H9 (cell line): ENCODE data around the gene NPDC1. TPM values are rescaled to one million over a fixed set of nuclear protein-coding genes. Genes with fewer than 3 reads are reported as not detected.

Experiments
- DNase-seq: peaks from one replicate; pipeline ENCODE4 v3.0.0-alpha.2; 2017
- H2AFZ ChIP-seq: one replicate; pipeline ENCODE4 v1.6.1; 2013; ENCODE audit warnings: mild to moderate bottlenecking, low read length, control low read depth, moderate library complexity
- H2AK5ac ChIP-seq: 2 replicates; pipeline ENCODE4 v1.6.1; 2013; ENCODE audit warnings: low read length, control low read depth, mixed read lengths; ENCODE audit not compliant: insufficient read length
- H2BK120ac ChIP-seq: one replicate; pipeline ENCODE4 v1.6.1; 2013; ENCODE audit warnings: low read depth, mild to moderate bottlenecking, low read length, control low read depth, inconsistent platforms; ENCODE audit not compliant: poor library complexity, severe bottlenecking
- H2BK12ac ChIP-seq: 2 replicates; pipeline ENCODE4 v1.6.1; 2013; ENCODE audit warnings: low read length, control low read depth, mixed read lengths, low read depth; ENCODE audit not compliant: insufficient read length
- H2BK15ac ChIP-seq: 2 replicates; pipeline ENCODE4 v1.6.1; 2013; ENCODE audit warnings: low read depth, low read length, control low read depth
- H2BK20ac ChIP-seq: one replicate; pipeline ENCODE4 v1.6.1; 2013; ENCODE audit warnings: low read depth, mild to moderate bottlenecking, low read length, control low read depth, inconsistent platforms; ENCODE audit not compliant: poor library complexity, severe bottlenecking
- H2BK5ac ChIP-seq: 2 replicates; pipeline ENCODE4 v1.6.1; 2013; ENCODE audit warnings: low read length, control low read depth, mixed read lengths; ENCODE audit not compliant: insufficient read length
- H3K14ac ChIP-seq: 2 replicates; pipeline ENCODE4 v1.6.1; 2013; ENCODE audit warnings: low read length, control low read depth; ENCODE audit not compliant: insufficient read depth
- H3K18ac ChIP-seq: 2 replicates; pipeline ENCODE4 v1.6.1; 2013; ENCODE audit warnings: low read depth, mild to moderate bottlenecking, mixed read lengths, low read length, control low read depth; ENCODE audit not compliant: insufficient read length
- H3K23ac ChIP-seq: 2 replicates; pipeline ENCODE4 v1.6.1; 2013; ENCODE audit warnings: low read length, control low read depth, mixed read lengths, low read depth; ENCODE audit not compliant: insufficient read length
- H3K23me2 ChIP-seq: 2 replicates; pipeline ENCODE4 v1.6.1; 2013; ENCODE audit warnings: low read depth, mild to moderate bottlenecking, mixed read lengths, low read length, control low read depth; ENCODE audit not compliant: insufficient read length, poor library complexity, severe bottlenecking
- H3K27ac ChIP-seq: 2 replicates; pipeline ENCODE4 v1.5.1; 2013; ENCODE audit warnings: low read length, control low read depth, mixed read lengths, low read depth; ENCODE audit not compliant: insufficient read length
- H3K27me3 ChIP-seq: 2 replicates; pipeline ENCODE4 v1.6.1; 2013; ENCODE audit warnings: low read length, control low read depth, inconsistent platforms; ENCODE audit not compliant: insufficient read depth
- H3K4ac ChIP-seq: 2 replicates; pipeline ENCODE4 v1.6.1; 2013; ENCODE audit warnings: low read depth, mild to moderate bottlenecking, control low read depth, inconsistent platforms, low read length, moderate library complexity
- H3K4me1 ChIP-seq: 2 replicates; pipeline ENCODE4 v1.6.1; 2013; ENCODE audit warnings: low read length, control low read depth, inconsistent platforms; ENCODE audit not compliant: insufficient read depth
- H3K4me2 ChIP-seq: 2 replicates; pipeline ENCODE4 v1.6.1; 2013; ENCODE audit warnings: low read length, control low read depth, mixed read lengths; ENCODE audit not compliant: insufficient read length, insufficient read depth
- H3K56ac ChIP-seq: 2 replicates; pipeline ENCODE4 v1.6.1; 2013; ENCODE audit warnings: low read depth, mild to moderate bottlenecking, mixed read lengths, low read length, control low read depth; ENCODE audit not compliant: insufficient read length
- H3K79me1 ChIP-seq: 2 replicates; pipeline ENCODE4 v1.6.1; 2013; ENCODE audit warnings: low read depth, mild to moderate bottlenecking, moderate library complexity, low read length, control low read depth, inconsistent platforms; ENCODE audit not compliant: insufficient read depth, poor library complexity, severe bottlenecking
- H3K79me2 ChIP-seq: 2 replicates; pipeline ENCODE4 v1.6.1; 2013; ENCODE audit warnings: low read length, control low read depth, inconsistent platforms; ENCODE audit not compliant: insufficient read depth
- H3K9ac ChIP-seq: 2 replicates; pipeline ENCODE4 v1.6.1; 2013; ENCODE audit warnings: low read length, control low read depth, mixed read lengths; ENCODE audit not compliant: insufficient read length; ENCODE audit errors: extremely low read depth
- H3K9me3 ChIP-seq: one replicate; pipeline ENCODE4 v1.6.1; 2013; ENCODE audit warnings: low read depth, low read length, inconsistent platforms; ENCODE audit not compliant: control insufficient read depth
- H3T11ph ChIP-seq: one replicate; pipeline ENCODE4 v1.6.1; 2013; ENCODE audit warnings: mild to moderate bottlenecking, low read length, control low read depth, inconsistent platforms
- H4K20me1 ChIP-seq: one replicate; pipeline ENCODE4 v1.6.1; 2013; ENCODE audit not compliant: control insufficient read depth, insufficient read length, insufficient read depth
- H4K5ac ChIP-seq: 2 replicates; pipeline ENCODE4 v1.6.1; 2013; ENCODE audit warnings: low read depth, mild to moderate bottlenecking, mixed read lengths, low read length, control low read depth; ENCODE audit not compliant: insufficient read length
- H4K8ac ChIP-seq: replicated peaks from 2 replicates; pipeline ENCODE4 v1.6.1; 2013; ENCODE audit warnings: low read length, control low read depth, mixed read lengths, low read depth; ENCODE audit not compliant: insufficient read length
- H4K91ac ChIP-seq: 2 replicates; pipeline ENCODE4 v1.6.1; 2013; ENCODE audit warnings: low read depth, mild to moderate bottlenecking, moderate library complexity, mixed read lengths, low read length, control low read depth; ENCODE audit not compliant: insufficient read length
- H3K27ac Mint-ChIP-seq, 3 experiments: 2 replicates in 2 of 3; 3 replicates in 1 of 3; pipeline ENCODE4 v1.8.0; 2020 to 2021; ENCODE audit warnings: mixed read lengths in 3 of 3, mild to moderate bottlenecking in 1 of 3, moderate library complexity in 1 of 3
- H3K27me3 Mint-ChIP-seq: 2 replicates; pipeline ENCODE4 v1.8.0; 2021; ENCODE audit warnings: low read depth, mild to moderate bottlenecking, moderate library complexity, mixed read lengths
- H3K36me3 Mint-ChIP-seq, 3 experiments: 2 replicates in 2 of 3; 3 replicates in 1 of 3; pipeline ENCODE4 v1.8.0; 2020 to 2021; ENCODE audit warnings: low read depth in 3 of 3, mixed read lengths in 3 of 3; ENCODE audit not compliant: insufficient read depth in 1 of 3
- H3K4me1 Mint-ChIP-seq, 2 experiments: 2 replicates each; pipeline ENCODE4 v1.8.0; 2020; ENCODE audit warnings: mixed read lengths in 2 of 2
- H3K4me3 Mint-ChIP-seq, 2 experiments: 2 replicates in 1 of 2; 3 replicates in 1 of 2; pipeline ENCODE4 v1.8.0; 2020 to 2021; ENCODE audit warnings: mild to moderate bottlenecking in 2 of 2, mixed read lengths in 2 of 2, moderate library complexity in 1 of 2
- H3K9me3 Mint-ChIP-seq, 2 experiments: 2 replicates in 1 of 2; 3 replicates in 1 of 2; pipeline ENCODE4 v1.8.0; 2020; ENCODE audit warnings: mild to moderate bottlenecking in 2 of 2, mixed read lengths in 2 of 2, moderate library complexity in 1 of 2
- CTCF ChIP-seq: fragments of 200-600 bp; sonication (generic); conservative IDR thresholded peaks from 3 replicates; pipeline ENCODE4 v1.8.0; 2021; ENCODE audit warnings: antibody characterized with exemption, mild to moderate bottlenecking
- WGBS: extraction: QIAGEN DNeasy Blood & Tissue Kit; methylation state at CpG from one replicate; pipeline ENCODE4 v1.1.7; 2013; ENCODE audit warnings: missing lambda C conversion rate, low lambda C conversion rate, mixed read lengths; ENCODE audit not compliant: insufficient read length; ENCODE audit errors: extremely low coverage; 5-methylcytosine and 5-hydroxymethylcytosine counted together
- total RNA-seq: library from RNA; stranded (reverse); gene quantifications from 2 replicates; pipeline ENCODE4 v1.2.1, GENCODE V29; 2021

The NPDC1 gene
- total RNA-seq, 1 experiment from 2014 or later, result 57.6 TPM

DNA sequence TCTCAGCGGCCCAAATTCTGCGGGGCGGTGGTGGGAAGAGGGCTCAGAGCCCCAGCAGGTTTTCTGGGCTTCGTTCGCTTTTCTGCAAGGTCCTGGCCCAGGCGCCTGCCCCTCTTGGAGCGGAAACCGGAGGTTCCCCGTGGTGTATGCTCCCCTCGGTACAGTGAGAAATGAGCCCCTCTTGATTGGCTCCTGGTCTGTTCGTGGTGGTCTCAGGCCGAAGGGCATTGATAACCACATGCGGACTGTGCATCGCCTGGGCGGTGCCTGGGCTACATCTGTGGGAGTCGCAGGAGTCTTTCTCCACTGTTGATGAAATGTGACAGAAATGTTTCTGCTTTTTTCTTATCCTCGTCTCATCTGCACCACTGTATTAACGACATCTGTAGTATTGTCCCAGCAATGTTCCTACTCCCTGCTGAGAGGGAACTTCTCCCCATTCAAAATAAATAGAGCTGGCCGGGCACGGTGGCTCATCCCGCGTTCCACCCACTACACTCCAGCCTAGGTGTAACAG, 41.5 kb upstream of the NPDC1 start:
- Mint-ChIP-seq H3K4me1 (peaks cover 17 to 21% of the 10 kb centered on the region in 2 experiments), H3K4me3 (peak overlapping the region; percentile 82 to 89), H3K27me3 (peaks cover 6% of the 10 kb centered on the region), H3K36me3 (peaks cover 2 to 12% (median 4%) of the 10 kb centered on the region in 3 experiments; a peak in 5 of 7 replicates), H3K9me3 (no peaks in the 10 kb centered on the region), H3K27ac (peak overlapping the region in 2 of 3 experiments; percentile 14 to 77; a peak in 3 of 7 replicates)
- no peak overlapping the region for H2BK20ac ChIP-seq
- no peaks in the 10 kb centered on the region for H3K4me1 ChIP-seq
- peak overlapping the region; percentile 79 for H3K4me2 ChIP-seq
- H3K23me2 ChIP-seq, result peaks cover 12% of the 10 kb centered on the region
- no peak for TF ChIP-seq CTCF
- H3K23ac ChIP-seq, result no peak overlapping the region
- H4K8ac ChIP-seq, result no peak overlapping the region
- H2BK15ac ChIP-seq, result no peak overlapping the region; the same call in 1 of the 2 replicates
- H2AK5ac ChIP-seq, result no peak overlapping the region
- H2BK5ac ChIP-seq, result no peak overlapping the region
- no peaks in the 10 kb centered on the region for H3K9me3 ChIP-seq
- H3K27ac ChIP-seq, result no peak overlapping the region
- peak overlapping the region; percentile 31 for H3K18ac ChIP-seq
- no peak for DNase-seq
- no peak overlapping the region for H2AFZ ChIP-seq
- no peak overlapping the region for H2BK12ac ChIP-seq
- no peaks in the 10 kb centered on the region for H4K20me1 ChIP-seq
- H3K79me1 ChIP-seq, result no peaks in the 10 kb centered on the region
- H4K5ac ChIP-seq, result no peak overlapping the region
- H3K4ac ChIP-seq, result no peak overlapping the region
- no peaks in the 10 kb centered on the region for H3K79me2 ChIP-seq
- H3K27me3 ChIP-seq, result no peaks in the 10 kb centered on the region
- H3K14ac ChIP-seq, result no peak overlapping the region; the same call in 1 of the 2 replicates
- H3K56ac ChIP-seq, result no peak overlapping the region
- no peak overlapping the region for H4K91ac ChIP-seq
- peak overlapping the region; percentile 29 for H3K9ac ChIP-seq
- H3T11ph ChIP-seq, result no peak overlapping the region
- no peak overlapping the region for H2BK120ac ChIP-seq
- WGBS, result no CpG with 5 or more reads among the region's 22 CpGs
